Gastroesophageal sphincter (tissue), 3 donors: ENCODE results near the gene ECE2.

Experiments
- CTCF ChIP-seq, 4 experiments: fragments of 200-600 bp in 2 of 4; fragments of 450-650 bp in 2 of 4; sonication (generic) in 1 of 4; IDR thresholded peaks; one replicate each; pipeline ENCODE4 v1.5.1; 2017 to 2019; ENCODE audit warnings: antibody characterized with exemption in 4 of 4, mild to moderate bottlenecking in 2 of 4, moderate library complexity in 2 of 4
- POLR2AphosphoS5 ChIP-seq: sonication (generic); formaldehyde crosslinking; IDR thresholded peaks from one replicate; pipeline ENCODE4 v1.6.1; 2017; ENCODE audit warnings: antibody characterized with exemption

GRCh38 chr3:184308744-184309143 lies 32.9 kb downstream of the ECE2 start:
- no peak for TF ChIP-seq POLR2AphosphoS5
- TF ChIP-seq CTCF (IDR thresholded peaks at IDR 0.05): no peak
